SIG-M5 (cell line): ENCODE results near the gene ADAM19.
"Not testable (repeated sequence)": the region's sequence is repeated elsewhere in the genome, so short reads cannot be mapped to it uniquely, and the experiment has no call there.

Experiments used
- DNase-seq: peaks from one replicate; lab custom pipeline; 2025; lab: John Stamatoyannopoulos, UW

ADAM19 gene

DNA sequence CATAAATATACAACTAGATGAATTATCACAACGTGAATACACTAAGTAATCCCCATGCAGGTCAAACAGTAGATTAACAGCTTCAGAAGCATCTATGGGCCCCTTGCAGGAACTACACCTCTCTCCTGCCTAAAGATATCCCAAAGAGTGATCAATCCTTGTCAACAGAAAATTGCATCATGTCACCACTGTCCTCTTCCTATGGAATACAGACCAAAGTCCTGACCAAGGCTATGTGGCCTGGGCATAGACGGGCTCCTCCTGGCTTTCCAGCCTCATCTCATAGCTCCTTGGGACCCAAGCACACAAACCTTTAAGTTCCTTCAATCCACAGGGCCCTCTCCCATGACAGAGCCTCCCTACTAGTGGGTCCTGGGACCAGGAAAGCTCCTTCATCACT, 90.2 kb downstream of the ADAM19 start:
- no peak for DNase-seq

DNA sequence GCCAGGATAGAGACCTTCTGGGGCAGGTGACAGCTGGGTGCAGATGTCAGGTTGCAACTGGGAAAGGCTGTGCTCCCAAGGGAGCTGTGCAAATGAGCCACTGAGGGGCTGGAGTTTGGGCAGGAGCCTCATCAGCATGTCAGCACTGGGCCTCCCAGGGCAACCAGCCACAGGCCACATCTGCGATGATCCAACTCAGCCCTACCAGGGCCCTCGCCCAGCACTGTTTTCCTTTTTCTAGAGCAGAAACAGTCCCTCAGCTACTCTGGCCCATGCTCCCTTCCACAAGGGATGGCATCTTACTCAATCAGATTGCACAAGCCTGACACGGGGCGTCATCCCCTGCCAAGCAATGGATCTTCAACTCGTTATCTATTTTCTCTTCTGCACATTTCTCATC, 90.8 kb downstream of the ADAM19 start:
- DNase-seq: peak; percentile 15

DNA sequence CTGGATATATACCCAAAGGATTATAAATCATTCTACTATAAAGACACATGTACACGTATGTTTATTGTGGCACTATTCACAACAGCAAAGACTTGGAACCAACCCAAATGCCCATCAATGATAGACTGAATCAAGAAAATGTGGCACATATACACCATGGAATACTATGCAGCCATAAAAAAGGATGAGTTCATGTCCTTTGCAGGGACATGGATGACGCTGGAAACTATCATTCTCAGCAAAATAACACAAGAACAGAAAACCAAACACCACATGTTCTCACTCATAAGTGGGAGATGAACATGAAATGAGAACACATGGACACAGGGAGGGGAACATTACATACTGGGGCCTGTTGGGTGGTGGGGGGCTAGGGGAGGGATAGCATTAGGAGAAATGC, 92.9 kb downstream of the ADAM19 start:
- not testable (repeated sequence) for DNase-seq

DNA sequence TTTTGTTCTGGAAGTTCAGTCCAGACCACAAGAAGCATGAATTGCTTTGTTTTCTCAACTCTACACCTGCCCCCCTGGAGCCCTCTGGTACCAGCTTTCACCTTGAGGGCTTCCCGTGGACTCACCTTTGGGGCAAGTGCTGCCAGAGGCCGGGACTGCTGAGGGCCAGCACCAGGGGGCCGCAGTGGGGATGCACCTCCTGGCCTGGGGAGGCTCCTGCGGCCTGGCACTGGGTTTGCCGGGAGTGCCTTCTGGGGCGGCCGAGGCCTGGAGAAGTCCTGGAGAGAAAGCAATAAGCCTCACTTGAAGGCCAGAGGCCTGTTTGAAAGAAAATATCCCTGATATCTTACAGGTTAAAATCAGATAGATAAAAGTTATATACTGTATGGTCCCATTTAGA, 93.9 kb downstream of the ADAM19 start:
- DNase-seq: no peak

DNA sequence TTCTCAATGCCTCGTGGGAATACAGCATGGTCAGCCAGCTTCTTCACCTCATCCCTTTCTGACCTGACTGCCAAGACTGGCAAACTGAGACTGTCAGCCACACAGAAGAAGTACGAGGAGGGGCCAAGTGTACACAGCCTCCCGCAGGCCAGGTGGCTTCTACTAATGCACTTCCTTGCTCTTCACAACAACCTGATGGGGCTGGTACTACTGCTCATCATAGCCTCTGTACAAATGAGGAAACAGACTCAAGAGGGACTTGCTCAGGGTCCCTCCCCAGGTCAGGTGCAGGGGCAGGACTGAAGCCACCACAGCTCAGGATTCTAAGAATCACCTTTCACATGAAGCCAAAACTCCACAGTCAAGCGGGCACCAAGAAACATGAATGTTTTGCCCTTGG, 94.3 kb downstream of the ADAM19 start:
- DNase-seq: no peak

DNA sequence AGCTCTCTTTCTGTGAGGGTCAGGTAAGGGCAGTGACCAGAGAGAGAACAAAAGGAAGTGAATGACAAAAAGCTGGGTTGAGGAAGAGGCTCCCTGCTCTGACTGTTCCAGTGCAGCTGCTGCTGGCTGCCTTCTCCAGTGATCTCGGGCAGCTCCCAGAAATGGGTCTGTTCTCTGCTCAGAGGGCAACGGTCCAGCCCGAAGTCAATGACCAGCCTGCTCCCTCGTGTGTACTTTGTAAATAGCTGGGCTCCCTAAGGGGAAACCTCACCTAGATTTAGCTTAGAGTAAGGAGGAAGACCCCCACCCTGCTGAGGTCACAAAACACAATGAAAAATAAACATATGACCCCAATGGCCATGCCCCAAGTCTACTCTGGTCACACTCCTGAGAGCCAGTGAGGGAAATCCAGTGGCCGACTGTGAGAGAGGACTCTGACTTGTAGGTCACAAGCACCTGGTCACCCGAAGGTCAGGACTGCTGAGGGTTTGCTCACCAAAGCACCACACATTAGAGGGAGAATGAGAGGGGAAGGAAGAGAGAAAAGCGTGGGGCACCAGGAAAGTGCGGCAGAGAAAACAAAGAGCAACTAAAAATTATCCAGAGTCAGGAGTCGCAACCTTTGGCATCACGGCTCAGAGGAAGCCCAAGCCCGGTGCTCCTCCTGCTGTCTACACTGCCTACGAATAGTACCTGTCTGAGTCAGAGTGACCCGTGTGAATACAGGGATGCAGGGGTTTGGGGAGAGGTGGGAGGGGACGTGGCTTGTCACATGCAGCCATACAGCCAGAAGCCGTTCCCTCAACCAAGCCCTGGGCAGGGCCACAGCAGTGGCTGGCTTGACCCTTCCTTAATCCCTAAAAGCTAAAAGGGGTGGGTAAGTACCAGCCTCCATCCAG, 95.7 kb downstream of the ADAM19 start:
- DNase-seq: no peak

DNA sequence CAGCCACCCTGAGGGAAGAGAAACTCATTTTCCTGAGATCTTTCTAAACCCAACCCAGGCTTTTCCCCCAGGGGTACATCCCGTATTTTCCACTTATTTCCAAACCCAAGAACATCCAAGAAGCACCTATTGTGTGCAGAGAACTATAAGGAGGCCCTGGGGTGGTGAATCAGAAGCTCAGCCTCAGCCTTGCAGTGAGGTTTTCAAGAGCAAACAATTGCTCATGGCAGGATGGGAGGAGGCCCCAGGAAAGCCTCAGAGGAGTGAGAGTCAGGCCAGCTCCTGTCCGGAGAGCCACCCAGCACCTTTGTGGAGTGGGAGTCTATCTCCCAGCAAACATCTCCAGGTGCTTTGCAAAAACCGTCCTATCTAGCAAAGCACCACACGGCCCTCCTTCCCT, 96.4 kb downstream of the ADAM19 start:
- DNase-seq: no peak

DNA sequence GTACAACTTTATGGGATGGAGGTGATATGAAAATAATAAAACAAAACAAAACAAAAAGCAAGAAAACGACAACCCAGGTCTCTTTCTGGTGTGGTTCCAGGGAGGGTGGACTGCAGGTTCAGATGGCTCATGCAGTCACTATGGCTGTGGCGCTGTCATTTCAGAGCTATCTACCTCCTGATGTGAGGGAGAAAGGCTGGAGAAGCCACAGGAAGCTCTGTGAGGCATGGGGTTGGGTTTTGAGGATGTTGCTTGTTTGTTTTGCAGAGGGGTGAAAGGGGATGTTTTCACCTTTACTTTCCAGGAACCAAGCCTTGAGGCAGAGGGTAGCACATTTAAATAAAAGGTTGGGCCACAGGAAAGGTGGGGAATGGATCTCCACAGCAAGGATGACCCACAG, 96.8 kb downstream of the ADAM19 start:
- no peak for DNase-seq

DNA sequence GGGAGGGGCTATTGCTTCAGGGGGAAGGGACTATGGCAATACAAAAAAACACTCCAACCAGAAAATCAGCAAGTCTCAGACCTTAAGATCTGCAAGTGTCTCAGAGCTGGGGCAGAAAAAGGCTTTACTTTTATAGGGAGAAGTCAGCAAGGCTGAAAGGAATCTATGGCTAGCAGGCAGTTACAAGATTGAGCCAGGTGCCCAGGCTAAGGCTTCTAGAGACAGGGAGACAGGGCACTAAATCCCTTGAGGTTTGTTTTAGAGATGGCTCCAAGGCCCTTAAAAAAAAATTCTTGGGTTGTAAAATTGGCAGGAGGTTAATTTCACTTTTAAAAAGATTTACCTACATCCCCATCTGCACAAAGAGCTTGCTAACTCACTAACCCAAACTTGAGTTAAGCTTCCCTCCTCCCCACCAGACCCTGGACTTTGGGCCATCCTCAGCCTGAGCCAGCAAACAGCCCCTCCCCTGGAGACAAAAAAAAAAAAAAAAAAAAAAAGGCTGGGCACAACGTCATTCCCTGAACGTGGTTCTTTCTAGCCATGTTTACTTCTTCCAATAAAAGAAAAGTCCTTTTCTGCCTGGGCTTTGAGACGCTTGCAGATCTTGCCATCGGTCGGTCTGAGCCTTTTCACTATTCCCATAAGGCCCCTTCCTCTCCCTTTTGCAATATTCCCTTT, 97.6 kb downstream of the ADAM19 start:
- DNase-seq: no peak

DNA sequence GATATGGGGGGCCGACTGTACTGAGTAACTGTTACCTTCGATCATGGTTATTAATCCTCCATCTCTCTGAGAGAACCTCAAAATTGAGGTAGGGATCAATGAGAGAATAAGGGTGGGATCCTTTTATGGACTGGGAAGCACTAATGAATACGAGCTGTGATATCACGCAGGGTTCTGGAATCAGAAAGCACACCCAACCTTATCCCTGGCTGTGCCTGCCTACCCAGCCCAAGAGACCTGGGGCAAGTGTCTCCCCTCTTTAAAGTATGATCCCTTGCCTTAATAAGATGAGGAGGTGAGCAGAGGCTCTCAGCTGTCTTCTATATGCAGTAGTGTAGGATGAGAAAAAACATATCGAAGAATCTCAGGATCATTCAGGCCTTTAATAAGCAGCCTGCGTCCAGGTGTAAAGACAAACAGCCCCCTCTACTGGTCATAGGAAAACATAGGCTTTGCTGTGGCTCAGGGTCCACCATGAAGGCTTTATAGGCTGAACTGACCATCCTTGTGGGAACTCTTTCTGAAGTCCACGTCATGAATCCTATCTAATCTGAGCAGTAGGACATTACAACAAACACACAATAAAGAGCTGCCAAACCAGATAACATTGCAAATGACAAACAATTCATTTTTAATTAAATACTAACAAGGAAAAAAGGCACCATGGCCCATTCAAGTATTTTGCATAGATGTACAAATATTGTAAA, 98.7 kb downstream of the ADAM19 start:
- no peak for DNase-seq

DNA sequence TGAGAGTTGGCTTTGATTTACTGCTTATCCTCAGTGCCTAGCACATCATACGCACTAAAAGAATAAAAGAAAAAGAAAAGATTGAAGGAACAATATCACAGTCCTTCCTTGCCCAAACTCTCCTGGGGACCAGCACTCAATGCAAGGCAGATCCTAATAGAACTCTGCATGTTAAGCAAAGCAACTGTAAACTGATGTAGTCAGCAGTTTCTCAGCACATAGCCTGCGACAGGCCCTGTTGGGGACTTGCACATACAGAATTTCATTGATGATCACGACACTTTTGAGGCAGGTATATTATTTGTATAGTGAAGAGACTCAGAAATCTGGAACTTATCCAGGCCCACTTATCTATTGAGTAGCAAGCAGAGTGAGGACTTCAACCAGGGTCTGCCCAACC, 100.1 kb downstream of the ADAM19 start:
- no peak for DNase-seq

DNA sequence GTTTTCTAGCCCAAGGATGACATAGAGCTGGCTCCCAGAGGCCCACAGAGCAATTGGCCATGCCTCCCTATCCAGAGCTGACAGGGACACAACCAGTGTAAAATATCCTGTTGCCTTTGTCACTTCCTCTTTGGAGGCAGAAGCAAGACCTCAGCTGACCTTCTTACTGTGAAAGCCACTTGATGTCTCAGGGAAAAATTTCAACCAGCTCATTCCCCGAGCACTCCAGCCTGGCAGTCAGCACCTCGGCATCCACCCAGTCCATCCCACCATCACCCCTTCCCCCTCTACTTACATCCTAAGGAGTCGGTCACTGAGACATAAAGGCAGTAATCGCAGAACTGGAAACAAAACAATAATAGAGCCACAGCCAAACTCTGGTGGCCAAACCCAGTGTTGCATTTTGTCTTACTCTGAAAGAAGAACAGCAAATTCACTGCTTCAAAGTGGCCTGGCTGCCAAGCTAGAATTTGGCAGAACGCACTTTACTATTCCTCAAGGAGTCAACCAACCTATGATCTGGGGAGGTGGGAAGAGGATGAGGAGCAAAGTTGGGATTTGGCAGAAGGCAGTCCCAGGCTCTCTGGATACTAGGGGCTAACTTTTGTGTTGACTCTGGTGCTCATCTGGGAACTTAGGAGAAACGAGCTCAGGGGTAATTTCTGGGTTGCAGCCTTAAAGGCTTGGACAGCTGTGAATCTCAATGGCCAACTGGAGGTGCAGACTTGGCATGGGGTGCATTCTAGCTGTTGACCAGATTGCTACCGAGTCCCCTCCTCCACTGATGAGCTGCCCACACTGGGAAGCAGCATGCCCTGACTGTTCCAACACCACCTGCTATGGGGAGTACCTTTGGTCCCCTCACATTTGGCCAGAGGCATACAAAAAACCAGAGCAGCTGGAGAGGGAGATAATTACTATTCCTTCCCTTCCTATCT, 101.9 kb downstream of the ADAM19 start:
- DNase-seq: no peak

DNA sequence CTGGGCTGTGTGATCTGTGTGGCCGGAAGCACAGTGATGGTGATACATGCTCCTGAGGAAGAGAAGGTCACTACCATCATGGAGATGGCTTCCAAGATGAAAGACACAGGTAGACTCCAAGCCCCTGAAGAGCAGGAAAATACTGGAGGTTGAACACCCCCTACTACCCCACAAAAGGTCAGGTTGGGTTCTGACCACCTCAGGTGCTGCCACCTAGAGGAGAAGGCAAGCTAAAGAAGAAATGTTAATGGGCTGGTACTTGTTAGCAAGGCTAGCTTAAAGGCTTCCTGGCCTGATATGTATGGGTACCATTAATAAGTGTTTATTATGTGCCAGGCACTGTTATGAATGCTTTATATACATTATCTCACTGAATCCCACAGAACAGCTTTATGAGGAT, 103.9 kb downstream of the ADAM19 start:
- no peak for DNase-seq

DNA sequence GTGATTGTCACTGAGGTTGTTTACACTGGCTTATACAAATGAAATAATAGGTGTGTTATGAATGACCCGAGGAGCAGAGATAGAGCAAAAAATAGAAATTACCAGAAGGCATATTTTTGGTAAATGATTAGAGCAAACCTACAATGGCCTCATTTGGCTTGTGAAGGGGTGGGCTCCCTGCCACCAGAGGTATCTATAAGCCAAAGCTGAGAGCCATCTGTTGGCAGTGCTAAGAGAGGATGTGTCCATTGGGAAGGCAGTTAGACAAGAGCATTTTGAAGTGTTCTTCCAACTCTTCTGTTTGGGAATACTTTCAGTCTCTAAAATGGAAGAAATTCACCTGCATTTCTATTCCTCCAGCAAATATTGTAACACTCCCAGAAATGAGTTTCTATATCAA, 104.9 kb downstream of the ADAM19 start:
- no peak for DNase-seq

DNA sequence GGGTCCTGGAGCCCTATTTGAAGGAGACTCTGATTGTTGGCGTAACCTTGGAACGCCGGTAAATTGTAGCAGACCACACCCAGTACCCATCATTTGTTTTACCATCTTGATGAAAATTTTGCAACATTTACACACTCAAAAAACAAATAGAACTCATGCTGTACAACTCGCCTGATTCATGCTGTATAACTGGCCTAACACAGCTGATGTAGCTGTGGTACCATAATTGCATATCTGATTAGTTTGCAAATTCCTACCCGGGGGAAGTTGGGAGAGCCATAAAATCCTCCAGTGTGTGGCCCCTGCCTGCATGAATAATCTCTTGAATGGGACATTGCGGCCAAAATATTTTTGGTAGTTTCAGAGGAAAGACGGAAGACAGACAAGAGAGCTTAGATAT, 105.9 kb downstream of the ADAM19 start:
- DNase-seq: no peak

DNA sequence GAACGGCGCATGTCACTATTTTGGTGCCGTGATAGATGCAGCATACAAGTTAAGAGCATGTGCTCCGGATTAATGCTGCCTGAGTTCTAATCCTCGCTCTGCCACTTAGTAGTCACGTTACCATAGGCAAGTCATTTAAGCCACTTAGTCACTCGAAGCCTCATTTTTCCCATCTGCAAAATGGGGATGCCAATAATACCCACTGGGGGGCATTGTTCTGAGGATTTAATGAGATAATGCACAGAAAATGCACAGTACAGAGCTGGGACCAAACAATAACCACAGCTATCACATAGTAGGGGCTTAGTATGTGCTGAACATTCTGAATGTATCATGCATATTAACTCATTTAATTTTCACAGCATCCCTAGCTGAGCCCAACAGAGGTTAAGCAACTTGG, 106.5 kb downstream of the ADAM19 start:
- no peak for DNase-seq

DNA sequence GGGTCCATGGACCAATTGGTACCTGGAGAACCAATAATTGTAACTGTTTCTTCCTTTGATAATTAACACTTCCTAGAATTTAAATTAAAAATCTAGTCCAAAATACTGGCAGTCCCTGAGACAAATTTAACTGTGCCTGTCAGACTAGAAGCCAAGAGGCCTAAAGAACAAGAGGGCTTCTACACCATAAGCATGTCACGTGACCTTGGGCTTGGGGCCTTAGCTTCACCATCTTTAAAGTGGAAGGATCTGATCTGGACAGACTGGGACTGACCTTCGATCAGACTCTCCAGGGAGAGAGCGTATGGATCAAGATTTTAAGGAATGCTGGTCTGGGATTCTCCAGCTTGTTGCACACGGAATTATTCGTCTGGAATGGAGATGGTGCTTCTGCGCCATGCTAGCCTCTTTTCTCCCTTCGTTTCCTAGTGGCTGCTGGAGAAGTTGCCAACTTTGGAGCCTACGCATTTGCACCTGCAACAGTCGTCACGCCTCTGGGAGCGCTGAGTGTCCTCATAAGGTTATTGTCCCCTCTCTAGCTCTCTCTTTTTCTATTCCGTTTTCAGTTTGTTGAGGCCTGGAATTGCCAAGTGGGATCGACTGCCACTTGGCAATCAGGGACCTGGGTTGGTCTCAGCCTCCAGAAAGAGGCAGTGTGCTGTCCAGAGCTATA, 107.1 kb downstream of the ADAM19 start:
- no peak for DNase-seq

DNA sequence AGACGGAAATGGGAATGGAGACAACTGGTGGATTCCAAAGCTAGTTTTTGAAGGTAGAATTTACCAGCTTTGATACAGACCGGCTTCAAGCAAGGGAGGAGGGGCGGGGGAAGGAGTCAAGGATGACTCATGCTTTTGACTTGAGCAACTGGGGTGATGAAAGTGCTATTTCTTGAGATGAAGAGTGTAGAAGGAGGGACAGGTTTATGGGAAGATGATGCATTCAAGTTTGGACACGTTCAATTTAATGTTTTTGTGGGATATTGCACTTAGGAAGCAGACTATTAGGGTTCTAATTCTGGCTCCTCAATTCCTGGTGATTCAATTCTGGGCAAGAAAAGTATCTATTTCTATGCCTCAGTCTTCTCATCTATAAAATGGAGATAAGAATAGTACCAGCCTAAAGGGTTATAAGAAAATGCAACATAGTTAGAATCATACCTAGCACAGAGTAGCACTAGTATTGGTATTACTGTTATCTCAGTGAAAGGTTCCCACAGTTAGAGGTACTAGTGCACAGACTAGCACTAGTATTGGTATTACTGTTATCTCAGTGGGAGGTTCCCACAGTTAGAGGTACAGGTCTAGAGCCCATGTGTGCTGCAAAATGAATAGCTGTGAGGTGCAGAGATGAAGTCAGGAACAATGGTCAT, 110.9 kb downstream of the ADAM19 start:
- DNase-seq: peak; percentile 64

DNA sequence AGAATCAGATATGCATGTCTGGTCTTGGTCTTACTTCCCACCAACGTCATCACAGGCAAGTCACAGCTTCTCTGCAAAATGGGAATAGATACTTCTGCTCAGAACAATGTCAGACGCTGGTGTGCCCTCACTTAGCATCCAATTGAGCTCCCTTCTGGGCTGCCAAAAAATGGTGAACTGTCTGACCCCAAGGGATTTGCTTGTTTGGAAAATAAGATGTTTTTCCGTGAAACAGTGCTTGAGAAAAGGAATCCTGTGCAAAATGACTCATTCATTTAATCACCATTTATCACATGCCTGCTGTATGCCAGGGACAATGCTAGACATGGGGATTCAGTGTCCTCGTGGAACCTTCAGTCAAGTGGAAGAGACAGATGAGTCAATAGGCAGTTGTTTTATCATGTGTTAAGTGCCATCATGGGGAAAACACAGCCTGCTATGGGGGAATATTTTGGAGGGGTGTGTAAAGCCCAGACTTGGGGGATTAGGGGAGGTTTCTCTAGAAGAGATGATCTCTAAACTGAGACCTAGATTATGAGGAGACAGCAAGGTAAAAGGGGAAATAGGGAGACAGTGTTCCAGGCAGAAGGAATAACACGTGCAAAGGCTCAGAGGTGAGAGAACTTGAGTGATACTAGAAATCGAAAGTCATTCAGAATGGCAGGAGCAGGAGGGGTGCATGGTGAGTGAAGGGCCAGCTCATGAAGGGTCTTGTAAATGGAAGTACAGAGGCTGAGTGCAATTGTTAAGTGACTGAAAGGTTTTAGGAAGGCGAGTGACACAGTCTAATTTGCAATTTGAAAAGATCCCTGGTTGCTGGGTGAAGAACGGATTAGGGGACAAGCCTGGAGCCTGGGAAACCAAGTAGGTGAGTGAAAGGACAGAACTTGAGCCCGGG, 111.7 kb downstream of the ADAM19 start:
- DNase-seq: no peak

DNA sequence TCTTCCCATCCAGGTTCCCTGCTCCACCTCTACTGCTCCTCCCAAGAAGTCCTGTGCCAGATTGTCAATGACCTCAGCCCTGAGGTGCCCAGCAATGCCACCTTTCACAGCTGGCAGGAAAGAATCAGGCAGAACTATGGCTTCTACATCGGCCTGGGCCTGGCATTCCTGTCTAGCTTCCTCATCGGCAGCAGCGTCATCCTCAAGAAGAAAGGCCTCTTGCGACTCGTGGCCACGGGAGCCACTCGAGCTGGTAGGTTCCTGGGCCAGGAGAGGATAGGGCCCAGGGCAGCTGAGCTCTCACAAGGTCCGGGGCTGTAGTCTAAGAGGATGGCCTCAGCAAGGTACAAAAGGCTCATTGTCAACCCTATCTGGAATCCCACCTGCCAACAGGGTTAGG, 112.5 kb downstream of the ADAM19 start:
- DNase-seq: no peak
